GM23338 (cell line): Measurements from ENCODE around the gene MID1. TPM values are rescaled to one million over a fixed set of nuclear protein-coding genes. Genes with fewer than 3 reads are reported as not detected.

Experiments
- ATAC-seq: fragments of 200-7000 bp; cut with Tn5 transposase; 3 replicates; pipeline ENCODE4 v1.9.1; 2020
- DNase-seq: peaks from one replicate; pipeline ENCODE4 v3.0.0-alpha.2; 2015; ENCODE audit warnings: low spot score
- H2AFZ ChIP-seq: fragments of 200-600 bp; sonication (generic); 2 replicates; pipeline ENCODE4 v1.8.0; 2016; ENCODE audit warnings: antibody characterized with exemption, mild to moderate bottlenecking, moderate library complexity
- H3F3A ChIP-seq: fragments of 200-600 bp; sonication (generic); replicated peaks from 2 replicates; pipeline ENCODE4 v1.8.0; 2017; ENCODE audit warnings: antibody characterized with exemption, mixed run types, low read depth
- H3K27ac ChIP-seq: fragments of 200-600 bp; sonication (generic); 2 replicates; pipeline ENCODE4 v1.6.1; 2016; ENCODE audit warnings: low read depth
- H3K27me3 ChIP-seq: fragments of 200-600 bp; sonication (generic); 2 replicates; pipeline ENCODE4 v1.8.0; 2016; ENCODE audit warnings: mild to moderate bottlenecking, mixed run types, moderate library complexity; ENCODE audit not compliant: insufficient read depth
- H3K36me3 ChIP-seq: fragments of 200-600 bp; sonication (generic); 2 replicates; pipeline ENCODE4 v1.8.0; 2016; ENCODE audit warnings: mild to moderate bottlenecking; ENCODE audit not compliant: insufficient read depth
- H3K4me1 ChIP-seq: fragments of 200-600 bp; sonication (generic); 2 replicates; pipeline ENCODE4 v1.8.0; 2016; ENCODE audit warnings: mild to moderate bottlenecking, moderate library complexity; ENCODE audit not compliant: insufficient read depth
- H3K4me2 ChIP-seq: fragments of 200-600 bp; sonication (generic); 2 replicates; pipeline ENCODE4 v1.7.1; 2017; ENCODE audit warnings: mixed run types
- H3K4me3 ChIP-seq: fragments of 200-600 bp; sonication (generic); 2 replicates; pipeline ENCODE4 v1.6.1; 2016; ENCODE audit warnings: mixed run types
- H3K79me2 ChIP-seq: fragments of 200-600 bp; sonication (generic); replicated peaks from 2 replicates; pipeline ENCODE4 v1.8.0; 2017; ENCODE audit warnings: mild to moderate bottlenecking; ENCODE audit not compliant: insufficient read depth
- H3K9me2 ChIP-seq: fragments of 200-600 bp; sonication (generic); 2 replicates; pipeline ENCODE4 v1.8.0; 2017; ENCODE audit not compliant: insufficient read depth
- H4K20me1 ChIP-seq: fragments of 200-600 bp; sonication (generic); replicated peaks from 2 replicates; pipeline ENCODE4 v1.8.0; 2017; ENCODE audit warnings: mild to moderate bottlenecking; ENCODE audit not compliant: insufficient read depth
- H3K27ac Mint-ChIP-seq: 2 replicates; pipeline ENCODE4 v1.8.0; 2020; ENCODE audit warnings: inconsistent platforms, mild to moderate bottlenecking, moderate library complexity, mixed read lengths
- H3K27me3 Mint-ChIP-seq: 3 replicates; pipeline ENCODE4 v1.8.0; 2022; ENCODE audit warnings: low read depth, mild to moderate bottlenecking, moderate library complexity, mixed read lengths, inconsistent platforms; ENCODE audit not compliant: insufficient read depth, poor library complexity
- H3K36me3 Mint-ChIP-seq: 3 replicates; pipeline ENCODE4 v1.8.0; 2021; ENCODE audit warnings: low read depth, mild to moderate bottlenecking, inconsistent platforms, moderate library complexity, mixed read lengths
- H3K4me1 Mint-ChIP-seq: 3 replicates; pipeline ENCODE4 v1.8.0; 2020; ENCODE audit warnings: mild to moderate bottlenecking, inconsistent platforms, mixed read lengths
- H3K4me3 Mint-ChIP-seq: 3 replicates; pipeline ENCODE4 v1.8.0; 2021; ENCODE audit warnings: moderate library complexity, mild to moderate bottlenecking, inconsistent platforms, mixed read lengths
- H3K9me3 Mint-ChIP-seq: 3 replicates; pipeline ENCODE4 v1.8.0; 2020; ENCODE audit warnings: moderate library complexity, mild to moderate bottlenecking, inconsistent platforms, mixed read lengths
- EZH2phosphoT487 ChIP-seq: fragments of 200-600 bp; sonication (generic); IDR thresholded peaks from one replicate; pipeline ENCODE4 v1.8.1; 2018; ENCODE audit warnings: antibody characterized with exemption; ENCODE audit not compliant: unreplicated experiment
- STAT1 ChIP-seq: IDR thresholded peaks from one replicate; pipeline ENCODE4 v1.6.1; 2016; ENCODE audit warnings: antibody characterized with exemption; ENCODE audit not compliant: unreplicated experiment
- polyA plus RNA-seq: library from polyadenylated mRNA; unstranded; fragments of >200 nt; fragmentation: Nextera tagmentation; extraction: Ambion mirVana; gene quantifications from 2 replicates; pipeline ENCODE4 v1.2.1, GENCODE V29; 2016
- total RNA-seq: library from RNA; depleted of rRNA; stranded (reverse); fragments of >200 nt; shearing (Covaris generic); gene quantifications from 2 replicates; pipeline ENCODE4 v1.2.3, GENCODE V29; 2014
- TF ChIP-seq, protein P1 (sequence below): IDR thresholded peaks from one replicate; pipeline ENCODE4 v1.6.1; 2018; ENCODE audit warnings: antibody characterized with exemption; ENCODE audit not compliant: unreplicated experiment
- TF ChIP-seq, protein P2 (sequence below): fragments of 250-450 bp; sonication (Bioruptor Pico); IDR thresholded peaks from 2 replicates; pipeline ENCODE4 v1.5.0; 2020; ENCODE audit warnings: mild to moderate bottlenecking, moderate library complexity
- TF ChIP-seq, protein P3 (sequence below), 2 experiments: fragments of 200-600 bp in 1 of 2; sonication (generic) in 1 of 2; conservative IDR thresholded peaks; 2 replicates each; pipeline versions ENCODE4 v1.5.1 to v1.6.1; 2016 to 2017; ENCODE audit warnings: antibody characterized with exemption in 2 of 2, low read depth in 2 of 2, mild to moderate bottlenecking in 2 of 2, moderate library complexity in 1 of 2

MID1 gene
- total and polyA plus RNA-seq, 2 experiments from 2014 or later, result 27.2 to 39.3 TPM

DNA sequence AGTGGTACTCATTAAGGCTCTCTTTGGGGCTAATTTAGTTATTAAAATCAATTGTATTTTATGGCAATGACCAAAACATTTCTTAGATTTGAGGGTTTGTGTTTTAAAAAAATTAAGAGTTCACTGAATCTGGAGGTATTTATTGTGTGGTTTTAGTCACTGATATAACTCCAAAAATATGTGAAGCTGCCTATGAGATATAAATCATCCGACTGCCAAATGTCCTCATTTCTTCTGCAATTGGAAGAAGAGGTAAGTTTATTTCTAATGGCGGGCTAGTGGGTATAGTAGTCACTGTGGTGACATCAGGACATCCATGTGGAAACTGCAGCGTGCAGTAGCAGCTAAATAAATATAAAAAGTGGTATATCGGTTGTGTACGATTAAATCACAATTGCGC is 205.5 kb downstream of the MID1 start:
- Histone ChIP-seq H3K27ac (no peak overlapping the region), H4K20me1 (no peaks in the 10 kb centered on the region), H3K36me3 (no peaks in the 10 kb centered on the region), H3K4me2 (no peak overlapping the region), H2AFZ (no peak overlapping the region), H3K9me2 (no peaks in the 10 kb centered on the region), H3K27me3 (no peaks in the 10 kb centered on the region), H3K79me2 (no peaks in the 10 kb centered on the region), H3K4me3 (no peak overlapping the region), H3K4me1 (no peaks in the 10 kb centered on the region), H3F3A (no peaks in the 10 kb centered on the region)
- no peak overlapping the region for H3K27ac Mint-ChIP-seq
- H3K27me3 Mint-ChIP-seq, result peaks cover 2% of the 10 kb centered on the region
- H3K9me3 Mint-ChIP-seq, result no peaks in the 10 kb centered on the region
- ATAC-seq, result no peak
- no peak for DNase-seq
- H3K36me3 Mint-ChIP-seq, result no peaks in the 10 kb centered on the region
- H3K4me3 Mint-ChIP-seq, result no peak overlapping the region
- H3K4me1 Mint-ChIP-seq, result peaks cover under 1% of the 10 kb centered on the region; the same call in 1 of the 3 replicates
- TF ChIP-seq, protein P1, sequence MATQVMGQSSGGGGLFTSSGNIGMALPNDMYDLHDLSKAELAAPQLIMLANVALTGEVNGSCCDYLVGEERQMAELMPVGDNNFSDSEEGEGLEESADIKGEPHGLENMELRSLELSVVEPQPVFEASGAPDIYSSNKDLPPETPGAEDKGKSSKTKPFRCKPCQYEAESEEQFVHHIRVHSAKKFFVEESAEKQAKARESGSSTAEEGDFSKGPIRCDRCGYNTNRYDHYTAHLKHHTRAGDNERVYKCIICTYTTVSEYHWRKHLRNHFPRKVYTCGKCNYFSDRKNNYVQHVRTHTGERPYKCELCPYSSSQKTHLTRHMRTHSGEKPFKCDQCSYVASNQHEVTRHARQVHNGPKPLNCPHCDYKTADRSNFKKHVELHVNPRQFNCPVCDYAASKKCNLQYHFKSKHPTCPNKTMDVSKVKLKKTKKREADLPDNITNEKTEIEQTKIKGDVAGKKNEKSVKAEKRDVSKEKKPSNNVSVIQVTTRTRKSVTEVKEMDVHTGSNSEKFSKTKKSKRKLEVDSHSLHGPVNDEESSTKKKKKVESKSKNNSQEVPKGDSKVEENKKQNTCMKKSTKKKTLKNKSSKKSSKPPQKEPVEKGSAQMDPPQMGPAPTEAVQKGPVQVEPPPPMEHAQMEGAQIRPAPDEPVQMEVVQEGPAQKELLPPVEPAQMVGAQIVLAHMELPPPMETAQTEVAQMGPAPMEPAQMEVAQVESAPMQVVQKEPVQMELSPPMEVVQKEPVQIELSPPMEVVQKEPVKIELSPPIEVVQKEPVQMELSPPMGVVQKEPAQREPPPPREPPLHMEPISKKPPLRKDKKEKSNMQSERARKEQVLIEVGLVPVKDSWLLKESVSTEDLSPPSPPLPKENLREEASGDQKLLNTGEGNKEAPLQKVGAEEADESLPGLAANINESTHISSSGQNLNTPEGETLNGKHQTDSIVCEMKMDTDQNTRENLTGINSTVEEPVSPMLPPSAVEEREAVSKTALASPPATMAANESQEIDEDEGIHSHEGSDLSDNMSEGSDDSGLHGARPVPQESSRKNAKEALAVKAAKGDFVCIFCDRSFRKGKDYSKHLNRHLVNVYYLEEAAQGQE, result no peak
- TF ChIP-seq, protein P2, sequence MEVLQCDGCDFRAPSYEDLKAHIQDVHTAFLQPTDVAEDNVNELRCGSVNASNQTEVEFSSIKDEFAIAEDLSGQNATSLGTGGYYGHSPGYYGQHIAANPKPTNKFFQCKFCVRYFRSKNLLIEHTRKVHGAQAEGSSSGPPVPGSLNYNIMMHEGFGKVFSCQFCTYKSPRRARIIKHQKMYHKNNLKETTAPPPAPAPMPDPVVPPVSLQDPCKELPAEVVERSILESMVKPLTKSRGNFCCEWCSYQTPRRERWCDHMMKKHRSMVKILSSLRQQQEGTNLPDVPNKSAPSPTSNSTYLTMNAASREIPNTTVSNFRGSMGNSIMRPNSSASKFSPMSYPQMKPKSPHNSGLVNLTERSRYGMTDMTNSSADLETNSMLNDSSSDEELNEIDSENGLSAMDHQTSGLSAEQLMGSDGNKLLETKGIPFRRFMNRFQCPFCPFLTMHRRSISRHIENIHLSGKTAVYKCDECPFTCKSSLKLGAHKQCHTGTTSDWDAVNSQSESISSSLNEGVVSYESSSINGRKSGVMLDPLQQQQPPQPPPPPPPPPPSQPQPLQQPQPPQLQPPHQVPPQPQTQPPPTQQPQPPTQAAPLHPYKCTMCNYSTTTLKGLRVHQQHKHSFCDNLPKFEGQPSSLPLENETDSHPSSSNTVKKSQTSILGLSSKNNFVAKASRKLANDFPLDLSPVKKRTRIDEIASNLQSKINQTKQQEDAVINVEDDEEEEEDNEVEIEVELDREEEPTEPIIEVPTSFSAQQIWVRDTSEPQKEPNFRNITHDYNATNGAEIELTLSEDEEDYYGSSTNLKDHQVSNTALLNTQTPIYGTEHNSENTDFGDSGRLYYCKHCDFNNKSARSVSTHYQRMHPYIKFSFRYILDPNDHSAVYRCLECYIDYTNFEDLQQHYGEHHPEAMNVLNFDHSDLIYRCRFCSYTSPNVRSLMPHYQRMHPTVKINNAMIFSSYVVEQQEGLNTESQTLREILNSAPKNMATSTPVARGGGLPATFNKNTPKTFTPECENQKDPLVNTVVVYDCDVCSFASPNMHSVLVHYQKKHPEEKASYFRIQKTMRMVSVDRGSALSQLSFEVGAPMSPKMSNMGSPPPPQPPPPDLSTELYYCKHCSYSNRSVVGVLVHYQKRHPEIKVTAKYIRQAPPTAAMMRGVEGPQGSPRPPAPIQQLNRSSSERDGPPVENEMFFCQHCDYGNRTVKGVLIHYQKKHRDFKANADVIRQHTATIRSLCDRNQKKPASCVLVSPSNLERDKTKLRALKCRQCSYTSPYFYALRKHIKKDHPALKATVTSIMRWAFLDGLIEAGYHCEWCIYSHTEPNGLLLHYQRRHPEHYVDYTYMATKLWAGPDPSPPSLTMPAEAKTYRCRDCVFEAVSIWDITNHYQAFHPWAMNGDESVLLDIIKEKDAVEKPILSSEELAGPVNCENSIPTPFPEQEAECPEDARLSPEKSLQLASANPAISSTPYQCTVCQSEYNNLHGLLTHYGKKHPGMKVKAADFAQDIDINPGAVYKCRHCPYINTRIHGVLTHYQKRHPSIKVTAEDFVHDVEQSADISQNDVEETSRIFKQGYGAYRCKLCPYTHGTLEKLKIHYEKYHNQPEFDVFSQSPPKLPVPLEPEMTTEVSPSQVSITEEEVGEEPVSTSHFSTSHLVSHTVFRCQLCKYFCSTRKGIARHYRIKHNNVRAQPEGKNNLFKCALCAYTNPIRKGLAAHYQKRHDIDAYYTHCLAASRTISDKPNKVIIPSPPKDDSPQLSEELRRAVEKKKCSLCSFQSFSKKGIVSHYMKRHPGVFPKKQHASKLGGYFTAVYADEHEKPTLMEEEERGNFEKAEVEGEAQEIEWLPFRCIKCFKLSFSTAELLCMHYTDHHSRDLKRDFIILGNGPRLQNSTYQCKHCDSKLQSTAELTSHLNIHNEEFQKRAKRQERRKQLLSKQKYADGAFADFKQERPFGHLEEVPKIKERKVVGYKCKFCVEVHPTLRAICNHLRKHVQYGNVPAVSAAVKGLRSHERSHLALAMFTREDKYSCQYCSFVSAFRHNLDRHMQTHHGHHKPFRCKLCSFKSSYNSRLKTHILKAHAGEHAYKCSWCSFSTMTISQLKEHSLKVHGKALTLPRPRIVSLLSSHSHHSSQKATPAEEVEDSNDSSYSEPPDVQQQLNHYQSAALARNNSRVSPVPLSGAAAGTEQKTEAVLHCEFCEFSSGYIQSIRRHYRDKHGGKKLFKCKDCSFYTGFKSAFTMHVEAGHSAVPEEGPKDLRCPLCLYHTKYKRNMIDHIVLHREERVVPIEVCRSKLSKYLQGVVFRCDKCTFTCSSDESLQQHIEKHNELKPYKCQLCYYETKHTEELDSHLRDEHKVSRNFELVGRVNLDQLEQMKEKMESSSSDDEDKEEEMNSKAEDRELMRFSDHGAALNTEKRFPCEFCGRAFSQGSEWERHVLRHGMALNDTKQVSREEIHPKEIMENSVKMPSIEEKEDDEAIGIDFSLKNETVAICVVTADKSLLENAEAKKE (CRISPR knock-in tag), result no peak
- TF ChIP-seq, protein P3, sequence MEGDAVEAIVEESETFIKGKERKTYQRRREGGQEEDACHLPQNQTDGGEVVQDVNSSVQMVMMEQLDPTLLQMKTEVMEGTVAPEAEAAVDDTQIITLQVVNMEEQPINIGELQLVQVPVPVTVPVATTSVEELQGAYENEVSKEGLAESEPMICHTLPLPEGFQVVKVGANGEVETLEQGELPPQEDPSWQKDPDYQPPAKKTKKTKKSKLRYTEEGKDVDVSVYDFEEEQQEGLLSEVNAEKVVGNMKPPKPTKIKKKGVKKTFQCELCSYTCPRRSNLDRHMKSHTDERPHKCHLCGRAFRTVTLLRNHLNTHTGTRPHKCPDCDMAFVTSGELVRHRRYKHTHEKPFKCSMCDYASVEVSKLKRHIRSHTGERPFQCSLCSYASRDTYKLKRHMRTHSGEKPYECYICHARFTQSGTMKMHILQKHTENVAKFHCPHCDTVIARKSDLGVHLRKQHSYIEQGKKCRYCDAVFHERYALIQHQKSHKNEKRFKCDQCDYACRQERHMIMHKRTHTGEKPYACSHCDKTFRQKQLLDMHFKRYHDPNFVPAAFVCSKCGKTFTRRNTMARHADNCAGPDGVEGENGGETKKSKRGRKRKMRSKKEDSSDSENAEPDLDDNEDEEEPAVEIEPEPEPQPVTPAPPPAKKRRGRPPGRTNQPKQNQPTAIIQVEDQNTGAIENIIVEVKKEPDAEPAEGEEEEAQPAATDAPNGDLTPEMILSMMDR (conservative IDR thresholded peaks at IDR 0.05; ENCODE audit: low read depth in 2 of 2), result no peak
- TF ChIP-seq EZH2phosphoT487 (no peak), STAT1 (no peak)
